ENCODE data around the gene HS6ST1. TPM values are rescaled to one million over a fixed set of nuclear protein-coding genes. Genes with fewer than 3 reads are reported as not detected.
A peak's percentile ranks its signal among the peaks of the same experiment; 100 is the strongest.

The HS6ST1 gene
- total and polyA plus RNA-seq, 4 donors: 3.0 to 17.4 (median 8.9) TPM

DNA sequence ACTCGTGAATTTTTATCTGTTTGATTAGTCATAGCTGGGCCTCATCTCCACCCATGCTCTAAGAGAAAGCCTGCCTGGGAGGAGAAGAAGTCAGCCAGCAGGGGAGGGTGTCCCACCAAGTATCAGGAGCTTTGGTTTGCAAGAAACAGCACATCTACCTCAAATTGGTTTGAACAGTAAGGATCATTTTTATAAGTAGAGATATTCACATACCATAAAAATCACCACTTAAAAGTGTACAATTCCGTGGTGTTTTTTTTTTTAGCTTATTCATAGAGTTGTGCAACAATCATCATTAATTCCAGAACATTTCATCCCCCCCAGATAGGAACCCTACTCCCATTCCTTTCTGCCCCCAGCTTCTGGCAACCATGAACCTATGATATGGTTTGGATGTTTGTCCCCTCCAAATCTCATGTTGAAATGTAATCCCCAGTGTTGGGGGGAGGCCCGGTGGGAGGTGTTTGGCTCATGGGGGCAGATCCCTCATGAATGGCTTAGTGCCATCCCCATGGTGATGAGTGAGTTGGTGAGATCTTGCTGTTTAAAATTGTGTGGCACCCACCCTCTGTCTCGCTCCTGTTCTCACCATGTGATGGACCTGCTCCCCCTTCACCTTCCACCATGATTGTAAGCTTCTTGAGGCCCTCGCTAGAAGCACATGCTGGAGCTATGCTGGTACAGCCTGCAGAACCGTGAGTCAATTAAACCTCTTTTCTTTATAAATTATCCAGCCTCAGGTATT lies 36.2 kb upstream of the HS6ST1 start:
- intact Hi-C loops (cut with DNase I): no loop called here
- Histone ChIP-seq H3K4me3 (ENCODE audit: low read length in 2 of 2) (no peak overlapping the region), H3K27ac (ENCODE audit: low read depth in 1 of 2, low read length in 2 of 2) (no peak overlapping the region), H3K27me3 (ENCODE audit: control insufficient read depth in 1 of 2, insufficient read depth in 2 of 2, low read length in 1 of 2) (no peaks in the 10 kb centered on the region), H3K9me3 (ENCODE audit: control insufficient read depth, low read length) (no peaks in the 10 kb centered on the region), H3K4me1 (ENCODE audit: control insufficient read depth in 1 of 2, insufficient read depth in 2 of 2, low read length in 2 of 2) (no peaks in the 10 kb centered on the region), H3K36me3 (ENCODE audit: control insufficient read depth in 1 of 2, insufficient read depth in 2 of 2, low read length in 1 of 2) (no peaks in the 10 kb centered on the region)
- WGBS, 2 donors: 91 to 93% methylated on average over 6 of the region's 6 CpGs
- ATAC-seq (ENCODE audit: low FRiP score): no peak
- DNase-seq: no peak

- DNase-seq: peak in 1 of 2 donors; percentile 54
- no peak for ATAC-seq (ENCODE audit: low FRiP score)
- Histone ChIP-seq H3K36me3 (ENCODE audit: control insufficient read depth in 1 of 2, insufficient read depth in 2 of 2, low read length in 1 of 2) (no peaks in the 10 kb centered on the region), H3K9me3 (ENCODE audit: control insufficient read depth, low read length) (no peaks in the 10 kb centered on the region), H3K4me3 (ENCODE audit: low read length in 2 of 2) (no peak overlapping the region), H3K27ac (ENCODE audit: low read depth in 1 of 2, low read length in 2 of 2) (no peak overlapping the region), H3K4me1 (ENCODE audit: control insufficient read depth in 1 of 2, insufficient read depth in 2 of 2, low read length in 2 of 2) (no peaks in the 10 kb centered on the region), H3K27me3 (ENCODE audit: control insufficient read depth in 1 of 2, insufficient read depth in 2 of 2, low read length in 1 of 2) (no peaks in the 10 kb centered on the region)
- intact Hi-C loops (cut with DNase I): no loop called here
- whole genome bisulfite sequencing, 2 donors: 96 to 100% methylated on average over 5 of the region's 5 CpGs
These were observed 35.5 kb upstream of the HS6ST1 start for GRCh38 chr2:128354161-128354560.

DNA sequence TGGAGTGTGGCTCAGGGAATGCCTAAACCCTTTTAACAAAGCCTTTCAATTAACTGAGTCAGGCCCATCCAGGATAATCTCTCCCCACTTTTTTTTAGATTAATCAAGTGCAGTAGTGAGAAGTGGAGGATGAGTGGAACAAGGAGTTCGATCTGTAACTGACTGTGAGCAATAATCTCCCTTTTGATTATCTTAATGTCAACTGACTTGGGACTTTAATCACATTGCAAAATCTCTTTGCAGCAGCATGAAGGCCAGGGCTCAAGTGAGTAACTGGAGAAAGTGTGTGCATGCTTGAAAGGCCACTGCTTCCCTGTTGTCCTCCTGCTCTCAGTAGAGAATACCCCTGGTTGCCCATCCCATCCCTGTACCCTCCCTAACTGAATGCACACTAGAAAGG lies 32.1 kb upstream of the HS6ST1 start:
- intact Hi-C loops (cut with DNase I): no loop called here
- Histone ChIP-seq H3K4me1 (ENCODE audit: control insufficient read depth in 1 of 2, insufficient read depth in 2 of 2, low read length in 2 of 2) (peaks cover 0 to 7% of the 10 kb centered on the region in 2 donors), H3K4me3 (ENCODE audit: low read length in 2 of 2) (no peak overlapping the region), H3K27me3 (ENCODE audit: control insufficient read depth in 1 of 2, insufficient read depth in 2 of 2, low read length in 1 of 2) (no peaks in the 10 kb centered on the region), H3K9me3 (ENCODE audit: control insufficient read depth, low read length) (no peaks in the 10 kb centered on the region), H3K36me3 (ENCODE audit: control insufficient read depth in 1 of 2, insufficient read depth in 2 of 2, low read length in 1 of 2) (no peaks in the 10 kb centered on the region), H3K27ac (ENCODE audit: low read depth in 1 of 2, low read length in 2 of 2) (no peak overlapping the region)
- WGBS, 2 donors: 95% methylated on average over 1 of the region's 1 CpG
- ATAC-seq (ENCODE audit: low FRiP score): no peak
- DNase-seq: no peak

- intact Hi-C loops (cut with DNase I): no loop called here
- Histone ChIP-seq H3K27me3 (ENCODE audit: control insufficient read depth in 1 of 2, insufficient read depth in 2 of 2, low read length in 1 of 2) (no peaks in the 10 kb centered on the region), H3K4me3 (ENCODE audit: low read length in 2 of 2) (no peak overlapping the region), H3K27ac (ENCODE audit: low read depth in 1 of 2, low read length in 2 of 2) (peak overlapping the region in 1 of 2 donors; percentile 72), H3K4me1 (ENCODE audit: control insufficient read depth in 1 of 2, insufficient read depth in 2 of 2, low read length in 2 of 2) (peaks cover 0 to 7% of the 10 kb centered on the region in 2 donors), H3K36me3 (ENCODE audit: control insufficient read depth in 1 of 2, insufficient read depth in 2 of 2, low read length in 1 of 2) (no peaks in the 10 kb centered on the region), H3K9me3 (ENCODE audit: control insufficient read depth, low read length) (no peaks in the 10 kb centered on the region)
- DNase-seq (peak in 1 of 2 donors; percentile 51), ATAC-seq (ENCODE audit: low FRiP score) (no peak)
- WGBS, 2 donors: 39 to 44% methylated on average over 5 of the region's 5 CpGs
These were observed 30.0 kb upstream of the HS6ST1 start for GRCh38 chr2:128348701-128349100.

- Histone ChIP-seq H3K27ac (ENCODE audit: low read depth in 1 of 2, low read length in 2 of 2) (peak overlapping the region in 1 of 2 donors; percentile 72), H3K4me3 (ENCODE audit: low read length in 2 of 2) (no peak overlapping the region), H3K27me3 (ENCODE audit: control insufficient read depth in 1 of 2, insufficient read depth in 2 of 2, low read length in 1 of 2) (no peaks in the 10 kb centered on the region), H3K9me3 (ENCODE audit: control insufficient read depth, low read length) (no peaks in the 10 kb centered on the region), H3K36me3 (ENCODE audit: control insufficient read depth in 1 of 2, insufficient read depth in 2 of 2, low read length in 1 of 2) (no peaks in the 10 kb centered on the region), H3K4me1 (ENCODE audit: control insufficient read depth in 1 of 2, insufficient read depth in 2 of 2, low read length in 2 of 2) (peaks cover 0 to 7% of the 10 kb centered on the region in 2 donors)
- ATAC-seq (ENCODE audit: low FRiP score) (peak; percentile 91), DNase-seq (peak; percentile 85 to 86)
- intact Hi-C loops (cut with DNase I): loop anchor here in 1 of 2 donors (2.0 kb wide), 1 partner anchor 23 kb away; no protein-coding TSS in a partner anchor
- 20 to 22% methylated on average over 16 of the region's 16 CpGs for WGBS, 2 donors
These were observed 29.3 kb upstream of the HS6ST1 start for GRCh38 chr2:128347701-128348539.

DNA sequence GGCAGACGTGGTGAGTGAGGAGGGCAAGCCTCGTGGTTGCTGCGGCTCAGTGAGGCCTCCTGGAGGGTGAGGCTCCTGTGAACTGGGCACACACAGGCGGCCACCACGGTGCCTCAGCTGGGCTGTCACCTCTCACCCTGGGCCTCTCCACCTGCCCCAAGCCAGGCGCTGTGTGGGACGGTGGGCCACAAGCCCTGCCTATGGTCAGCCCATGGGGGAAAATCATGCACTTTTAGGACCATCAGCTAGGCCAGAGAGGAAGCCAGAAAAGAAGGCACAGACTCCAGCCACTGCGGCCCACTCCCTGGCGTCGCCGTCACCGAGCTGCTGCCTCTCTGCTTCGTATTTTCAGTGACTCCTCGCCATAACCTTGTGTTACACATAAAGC lies 28.5 kb upstream of the HS6ST1 start:
- peaks cover 0 to 7% of the 10 kb centered on the region in 2 donors for H3K4me1 ChIP-seq (ENCODE audit: control insufficient read depth in 1 of 2, insufficient read depth in 2 of 2, low read length in 2 of 2)
- H3K27me3 ChIP-seq (ENCODE audit: control insufficient read depth in 1 of 2, insufficient read depth in 2 of 2, low read length in 1 of 2): no peaks in the 10 kb centered on the region
- DNase-seq (peak in 1 of 2 donors; percentile 44), ATAC-seq (ENCODE audit: low FRiP score) (no peak)
- no peaks in the 10 kb centered on the region for H3K36me3 ChIP-seq (ENCODE audit: control insufficient read depth in 1 of 2, insufficient read depth in 2 of 2, low read length in 1 of 2)
- no peaks in the 10 kb centered on the region for H3K9me3 ChIP-seq (ENCODE audit: control insufficient read depth, low read length)
- no peak overlapping the region for H3K27ac ChIP-seq (ENCODE audit: low read depth in 1 of 2, low read length in 2 of 2)
- no peak overlapping the region for H3K4me3 ChIP-seq (ENCODE audit: low read length in 2 of 2)
- 96% methylated on average over 14 of the region's 14 CpGs for WGBS, 2 donors
- intact Hi-C loops (cut with DNase I): loop anchor here in 1 of 2 donors (2.0 kb wide), 1 partner anchor 22 kb away; no protein-coding TSS in a partner anchor

DNA sequence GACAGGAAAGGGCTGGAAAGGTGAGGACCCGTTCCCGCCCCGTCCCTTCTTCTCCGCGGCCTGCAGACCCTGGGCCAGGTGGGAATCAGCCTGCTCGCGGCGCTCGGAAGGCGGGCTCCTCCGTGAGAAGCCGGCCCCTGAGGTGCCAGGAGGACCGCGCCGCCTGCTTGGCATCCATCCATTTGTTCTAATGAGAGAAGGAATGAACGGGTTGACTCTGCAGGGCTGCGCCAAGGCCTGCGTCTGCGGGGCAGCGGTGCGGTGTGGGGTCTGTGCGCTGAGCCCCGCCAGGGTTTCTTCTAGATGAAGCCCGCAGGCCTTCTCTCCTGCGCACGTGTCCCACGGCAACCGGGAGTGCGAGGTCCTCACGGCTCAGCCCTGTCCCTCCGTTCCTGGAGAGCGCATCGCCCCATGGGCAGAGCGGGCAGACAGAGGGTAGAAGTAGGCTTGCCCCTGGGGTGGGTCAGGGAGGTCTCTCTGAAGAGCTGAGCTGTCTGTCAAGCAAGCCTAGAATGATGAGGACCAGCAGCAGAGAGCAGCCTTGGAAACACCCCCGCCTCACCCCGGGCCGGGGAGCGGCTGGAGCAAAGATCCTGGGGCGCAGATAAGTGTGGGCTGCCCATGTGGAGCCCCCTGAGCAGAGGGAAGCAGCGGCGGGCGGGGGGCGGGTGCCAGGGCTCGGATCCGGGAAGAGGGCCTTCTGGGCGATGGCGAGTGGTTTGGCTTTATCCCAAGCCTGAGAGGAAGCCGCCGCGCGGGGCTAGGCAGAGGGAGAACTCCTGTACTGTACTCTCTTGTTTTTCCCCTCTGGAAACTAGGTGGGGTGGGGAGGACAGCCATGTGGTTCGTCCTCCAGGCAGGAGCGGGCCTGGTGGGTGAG lies 27.9 kb upstream of the HS6ST1 start:
- peak in 1 of 2 donors; percentile 73 for DNase-seq
- ATAC-seq (ENCODE audit: low FRiP score): no peak
- H3K27ac ChIP-seq (ENCODE audit: low read depth in 1 of 2, low read length in 2 of 2): no peak overlapping the region

More for the DNA sequence above, 27.9 kb upstream of the HS6ST1 start:
- intact Hi-C loops (cut with DNase I): loop anchor here in 1 of 2 donors (2.0 kb wide), 1 partner anchor 22 kb away; no protein-coding TSS in a partner anchor
- Histone ChIP-seq H3K27me3 (ENCODE audit: control insufficient read depth in 1 of 2, insufficient read depth in 2 of 2, low read length in 1 of 2) (no peaks in the 10 kb centered on the region), H3K9me3 (ENCODE audit: control insufficient read depth, low read length) (no peaks in the 10 kb centered on the region), H3K36me3 (ENCODE audit: control insufficient read depth in 1 of 2, insufficient read depth in 2 of 2, low read length in 1 of 2) (no peaks in the 10 kb centered on the region), H3K4me1 (ENCODE audit: control insufficient read depth in 1 of 2, insufficient read depth in 2 of 2, low read length in 2 of 2) (peaks cover 0 to 7% of the 10 kb centered on the region in 2 donors), H3K4me3 (ENCODE audit: low read length in 2 of 2) (no peak overlapping the region)
- WGBS, 2 donors: 95 to 97% methylated on average over 51 to 53 of the region's 53 CpGs

All from aorta (tissue), 5 donors.